GM08714 (cell line): ENCODE data around the gene ACTRT2.

ENCODE experiments used
- H3K4me3 ChIP-seq: fragments of 200-500 bp; sonication (Bioruptor generic); 2 replicates; pipeline ENCODE4 v1.5.1; 2014; ENCODE audit warnings: mild to moderate bottlenecking, low read length, inconsistent platforms
- ZNF274 ChIP-seq: IDR thresholded peaks from 2 replicates; pipeline ENCODE4 v1.6.1; 2012; ENCODE audit warnings: mild to moderate bottlenecking, low read depth, low read length

ACTRT2 gene

GRCh38 chr1:2980073-2980791 is 41.0 kb upstream of the ACTRT2 start:
- no peak overlapping the region for H3K4me3 ChIP-seq
- no peak for TF ChIP-seq ZNF274

GRCh38 chr1:2980849-2981248 is 40.4 kb upstream of the ACTRT2 start:
- no peak overlapping the region for H3K4me3 ChIP-seq
- no peak for TF ChIP-seq ZNF274

GRCh38 chr1:2981388-2981787 is 39.9 kb upstream of the ACTRT2 start:
- no peak overlapping the region for H3K4me3 ChIP-seq
- no peak for TF ChIP-seq ZNF274

GRCh38 chr1:2981981-2982614 is 39.2 kb upstream of the ACTRT2 start:
- no peak overlapping the region for H3K4me3 ChIP-seq
- TF ChIP-seq ZNF274 = no peak

GRCh38 chr1:2982615-2983318 is 38.5 kb upstream of the ACTRT2 start:
- TF ChIP-seq ZNF274 = no peak
- no peak overlapping the region for H3K4me3 ChIP-seq

GRCh38 chr1:2983319-2983705 is 38.0 kb upstream of the ACTRT2 start:
- H3K4me3 ChIP-seq = no peak overlapping the region
- no peak for TF ChIP-seq ZNF274

GRCh38 chr1:2983706-2984398 is 37.4 kb upstream of the ACTRT2 start:
- TF ChIP-seq ZNF274 = no peak
- no peak overlapping the region for H3K4me3 ChIP-seq

GRCh38 chr1:2984399-2985061 is 36.7 kb upstream of the ACTRT2 start:
- TF ChIP-seq ZNF274 = no peak
- no peak overlapping the region for H3K4me3 ChIP-seq

GRCh38 chr1:2985067-2985561 is 36.2 kb upstream of the ACTRT2 start:
- H3K4me3 ChIP-seq = no peak overlapping the region
- TF ChIP-seq ZNF274 = no peak

- H3K4me3 ChIP-seq = no peak overlapping the region
- no peak for TF ChIP-seq ZNF274
These were observed 35.3 kb upstream of the ACTRT2 start for GRCh38 chr1:2985694-2986548.

GRCh38 chr1:2986549-2987305 is 34.5 kb upstream of the ACTRT2 start:
- TF ChIP-seq ZNF274 = no peak
- H3K4me3 ChIP-seq = no peak overlapping the region

GRCh38 chr1:2987773-2988172 is 33.5 kb upstream of the ACTRT2 start:
- TF ChIP-seq ZNF274 = no peak
- no peak overlapping the region for H3K4me3 ChIP-seq
